Left renal pelvis (tissue), 4 donors: ENCODE data around the gene REPIN1. TPM values are rescaled to one million over a fixed set of nuclear protein-coding genes. Genes with fewer than 3 reads are reported as not detected.

Experiments used
- DNase-seq, 4 donors: peaks; one replicate each; pipeline ENCODE4 v3.0.0-alpha.2; 2013; ENCODE audit warnings: low read depth in 4 of 4, low spot score in 3 of 4
- polyA plus RNA-seq, 4 donors: library from polyadenylated mRNA; unstranded; fragments of 120-200 nt; gene quantifications; one replicate each; pipeline ENCODE4 v1.2.1, GENCODE V29; 2013; ENCODE audit not compliant: insufficient read length in 4 of 4

REPIN1 gene
- polyA plus RNA-seq, 4 donors: 51.4 to 112 (median 83.8) TPM

DNA sequence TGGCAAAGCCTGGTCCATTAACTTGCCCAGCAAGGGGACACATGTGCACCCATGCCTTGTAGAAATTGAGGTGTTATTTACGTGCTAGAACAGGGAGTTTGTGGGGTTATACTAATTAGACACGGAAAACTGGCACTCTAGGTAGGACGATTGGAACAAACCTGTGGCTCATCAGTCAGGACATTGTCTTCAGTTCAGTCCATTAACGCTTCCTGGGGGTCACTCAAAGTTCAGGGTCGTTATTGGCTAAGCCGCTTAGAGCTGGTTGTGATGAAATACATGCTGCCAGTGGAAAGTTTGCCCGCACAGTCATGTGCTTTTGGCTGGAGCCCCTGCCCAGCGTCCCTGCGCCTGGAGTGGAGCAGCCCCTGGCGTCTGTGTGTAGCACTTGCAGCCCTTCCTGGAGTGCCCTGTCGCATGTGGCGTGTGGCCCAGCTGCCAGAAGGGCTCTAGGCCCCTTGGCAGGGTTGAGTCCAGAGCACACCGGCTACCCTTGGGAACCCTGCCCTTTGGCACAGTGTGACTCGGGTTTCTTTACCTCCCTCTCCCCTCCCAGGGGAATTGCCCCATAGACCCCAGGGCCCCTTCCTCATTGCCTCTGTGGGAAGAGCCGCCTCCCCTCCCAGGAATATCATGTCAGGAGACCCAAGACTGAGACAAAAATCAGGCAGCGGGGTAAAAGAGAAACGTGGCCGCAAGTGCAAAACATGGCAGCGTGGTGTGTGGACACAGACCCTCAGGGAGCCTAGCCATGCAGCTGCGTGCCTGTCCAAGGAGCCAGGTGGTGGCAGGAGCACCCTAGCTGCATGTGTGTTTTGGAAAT, 20.3 kb downstream of the REPIN1 start:
- no peak for DNase-seq

DNA sequence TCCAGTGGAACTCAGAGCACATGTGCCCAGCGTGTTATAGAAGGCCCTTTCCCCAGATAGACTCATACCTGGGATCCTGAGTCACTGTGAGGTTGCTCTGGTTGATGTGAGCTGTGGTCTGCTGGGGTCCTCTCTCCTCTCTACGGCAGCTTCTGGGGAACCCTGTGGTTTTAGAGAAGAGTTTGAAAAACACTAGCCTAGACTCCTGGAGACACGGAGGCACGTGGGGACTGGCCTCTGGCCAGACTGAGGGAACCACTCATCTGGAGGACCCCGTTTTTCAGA, 20.9 kb downstream of the REPIN1 start:
- no peak for DNase-seq

DNA sequence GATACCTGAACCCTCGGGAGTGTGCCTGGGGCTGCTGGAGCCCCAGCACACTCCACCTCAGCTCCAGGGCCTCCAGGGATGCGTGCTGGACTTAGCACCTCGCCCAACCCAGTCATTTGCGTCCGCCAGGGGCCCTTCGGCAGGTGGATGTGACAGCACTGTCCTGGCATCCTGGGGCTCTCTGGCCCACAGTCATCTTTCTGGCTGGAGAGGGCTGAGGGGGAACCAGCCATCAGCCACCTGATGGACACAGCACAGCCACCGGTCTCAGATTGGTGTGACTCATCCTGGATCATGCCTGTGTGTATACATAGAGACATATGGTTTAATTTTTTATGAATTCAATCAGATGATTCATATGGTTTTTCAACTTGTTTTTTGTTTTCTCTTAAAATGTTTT, 21.6 kb downstream of the REPIN1 start:
- DNase-seq: no peak

DNA sequence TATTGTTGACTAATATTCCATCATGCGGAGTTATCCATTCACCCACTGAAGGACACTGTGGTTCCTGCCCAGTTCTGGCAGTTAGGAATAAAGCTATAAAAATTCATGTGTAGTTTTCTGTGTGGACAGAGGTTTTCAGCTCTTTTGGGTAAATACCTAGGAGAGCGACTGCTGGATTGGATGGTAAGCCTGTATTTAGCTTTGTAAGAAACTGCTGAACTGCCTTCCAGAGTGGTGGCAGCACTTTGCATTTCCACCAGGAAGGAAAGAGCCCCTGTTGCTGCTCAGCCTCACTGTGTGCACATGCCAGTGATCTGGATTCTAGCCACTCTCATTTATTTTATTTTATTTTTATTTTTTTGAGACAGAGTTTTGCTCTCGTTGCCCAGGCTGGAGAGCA, 24.7 kb downstream of the REPIN1 start:
- DNase-seq: no peak

DNA sequence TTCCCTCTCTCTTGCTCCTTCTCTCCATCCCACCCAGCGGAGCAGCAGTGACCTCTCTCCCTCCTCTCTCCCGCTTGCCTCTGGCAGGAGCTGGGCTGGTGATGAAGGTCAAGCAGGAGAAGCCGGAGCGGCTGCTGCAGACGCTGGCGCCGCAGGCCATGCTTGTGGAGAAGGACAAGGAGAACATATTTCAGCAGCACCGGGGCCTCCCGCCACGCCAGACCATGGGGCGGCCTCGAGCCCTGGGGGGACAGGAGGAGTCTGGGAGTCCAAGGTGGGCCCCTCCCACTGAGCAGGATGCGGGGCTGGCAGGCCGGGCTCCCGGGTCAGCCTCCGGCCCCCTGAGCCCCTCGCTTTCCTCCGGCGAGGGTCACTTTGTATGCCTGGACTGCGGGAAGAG, 27.8 kb downstream of the REPIN1 start:
- DNase-seq: no peak

DNA sequence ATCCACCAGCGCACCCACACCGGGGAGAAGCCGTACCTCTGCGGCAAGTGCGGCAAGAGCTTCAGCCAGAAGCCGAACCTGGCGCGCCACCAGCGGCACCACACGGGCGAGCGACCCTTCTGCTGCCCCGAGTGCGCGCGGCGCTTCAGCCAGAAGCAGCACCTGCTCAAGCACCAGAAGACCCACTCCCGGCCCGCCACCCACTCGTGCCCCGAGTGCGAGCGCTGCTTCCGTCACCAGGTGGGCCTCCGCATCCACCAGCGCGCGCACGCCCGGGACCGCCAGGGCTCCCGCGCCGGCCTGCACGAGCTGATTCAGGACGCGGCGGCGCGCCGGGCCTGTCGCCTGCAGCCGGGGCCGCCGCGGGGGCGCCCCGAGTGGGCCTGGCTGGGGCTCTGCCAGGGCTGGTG, 28.2 kb downstream of the REPIN1 start:
- DNase-seq: no peak

DNA sequence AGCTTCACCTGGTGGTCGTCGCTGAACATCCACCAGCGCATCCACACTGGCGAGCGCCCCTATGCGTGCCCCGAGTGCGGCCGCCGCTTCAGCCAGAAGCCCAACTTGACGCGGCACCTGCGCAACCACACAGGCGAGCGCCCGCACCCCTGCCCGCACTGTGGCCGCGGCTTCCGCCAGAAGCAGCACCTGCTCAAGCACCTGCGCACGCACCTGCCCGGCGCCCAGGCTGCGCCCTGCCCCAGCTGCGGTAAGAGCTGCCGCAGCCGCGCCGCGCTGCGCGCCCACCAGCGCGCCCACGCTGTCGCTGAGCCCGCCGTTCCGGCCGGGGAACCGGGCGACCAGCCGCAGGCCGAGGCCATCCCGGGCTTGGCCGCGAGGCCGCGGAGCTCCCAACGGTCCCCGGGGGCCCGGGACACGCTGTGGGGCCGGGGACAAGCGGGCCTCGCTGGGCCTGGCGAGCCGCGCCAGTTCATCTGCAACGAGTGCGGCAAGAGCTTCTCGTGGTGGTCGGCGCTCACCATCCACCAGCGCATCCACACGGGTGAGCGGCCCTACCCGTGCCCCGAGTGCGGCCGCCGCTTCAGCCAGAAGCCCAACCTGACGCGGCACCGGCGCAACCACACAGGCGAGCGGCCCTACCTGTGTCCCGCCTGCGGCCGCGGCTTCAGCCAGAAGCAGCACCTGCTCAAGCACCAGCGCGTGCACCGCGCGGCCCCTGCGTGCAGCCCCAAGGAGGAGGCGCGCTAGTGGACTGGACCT, 28.9 kb downstream of the REPIN1 start:
- no peak for DNase-seq

DNA sequence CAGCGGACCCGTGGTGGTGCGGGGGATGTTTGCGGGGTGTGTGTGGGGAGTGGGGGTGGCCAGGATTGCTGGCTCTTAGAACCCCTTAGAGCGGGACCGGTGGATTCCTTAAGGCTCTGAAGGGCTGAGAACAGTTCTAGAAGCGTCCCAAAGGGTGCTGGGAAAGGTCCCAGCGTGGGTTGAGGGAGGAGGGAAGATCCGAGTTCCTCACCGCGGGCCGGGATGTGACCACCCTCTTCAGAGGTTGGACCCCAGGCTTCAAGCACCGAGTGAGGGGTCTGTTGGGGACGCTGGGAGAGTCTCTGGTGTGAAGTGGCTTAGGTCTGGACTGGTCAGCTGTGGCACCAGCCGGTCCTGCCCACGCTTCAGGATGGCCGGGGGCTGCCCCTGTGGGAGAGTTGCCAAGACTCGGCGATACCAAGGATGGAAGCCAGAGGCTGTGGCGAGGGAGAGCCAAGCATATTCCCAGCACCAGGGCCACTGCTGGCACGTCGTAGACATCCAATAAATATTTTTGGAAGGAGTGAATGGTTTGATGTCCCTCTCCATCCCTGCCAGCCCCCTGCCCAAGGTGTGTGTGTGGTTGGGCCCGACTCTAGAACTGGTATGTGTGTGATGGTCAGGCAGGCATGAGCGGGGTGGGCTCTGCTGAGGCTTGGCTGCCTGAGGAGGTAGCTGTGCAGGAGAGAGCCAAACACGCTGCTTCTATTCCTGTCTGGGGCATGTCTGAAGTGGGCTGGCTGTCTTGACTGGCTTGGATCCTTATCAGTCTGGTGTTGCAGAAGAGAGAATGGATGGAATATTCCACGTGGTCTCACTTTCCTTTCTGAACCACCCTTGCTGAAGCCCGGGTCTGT, 29.7 kb downstream of the REPIN1 start:
- no peak for DNase-seq

DNA sequence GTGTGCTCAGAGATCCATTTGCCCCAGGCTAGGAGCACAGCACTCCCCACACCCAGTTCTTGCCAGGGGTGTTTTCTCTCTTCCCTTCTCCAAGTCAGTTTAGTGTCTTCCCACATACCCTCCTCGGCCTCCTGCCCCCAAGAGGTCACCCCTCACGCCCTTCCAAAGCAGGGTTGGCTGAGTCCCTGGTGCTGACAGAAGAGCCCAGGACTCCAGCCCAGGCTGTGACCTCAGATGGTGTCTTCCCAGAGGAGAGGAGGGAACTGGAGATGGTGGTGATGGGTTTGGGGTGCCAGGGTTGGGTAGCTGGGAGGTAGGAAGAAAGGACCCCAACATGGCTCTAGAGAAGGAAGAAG, 30.3 kb downstream of the REPIN1 start:
- DNase-seq: no peak

DNA sequence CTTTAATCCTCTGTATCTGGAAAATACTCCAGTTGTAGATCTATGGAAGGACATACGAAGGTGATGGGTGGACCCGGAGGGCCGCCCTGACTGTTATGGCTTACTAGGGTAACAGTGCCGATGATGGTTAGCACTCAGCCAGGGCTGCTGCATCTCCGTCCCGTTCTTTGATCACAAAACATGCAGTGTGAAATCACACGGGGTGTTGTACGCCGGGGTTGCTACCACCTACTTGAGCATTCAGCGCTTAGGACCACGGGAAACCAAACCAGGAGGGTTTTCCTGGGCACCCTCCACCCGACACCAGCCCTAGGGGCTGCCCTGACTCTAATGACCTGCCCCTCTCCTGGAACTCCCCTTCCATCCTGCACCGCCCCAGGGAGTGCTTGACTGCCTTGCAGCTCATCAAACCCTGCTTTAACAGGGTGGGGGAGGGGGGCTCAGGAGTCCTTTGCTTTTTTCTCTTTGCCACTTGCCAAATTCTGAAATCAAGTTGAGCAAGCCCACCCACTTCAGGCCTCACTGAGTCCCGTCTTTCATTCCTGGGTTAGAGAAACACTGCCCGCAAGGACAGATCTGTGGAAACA, 30.9 kb downstream of the REPIN1 start:
- no peak for DNase-seq

DNA sequence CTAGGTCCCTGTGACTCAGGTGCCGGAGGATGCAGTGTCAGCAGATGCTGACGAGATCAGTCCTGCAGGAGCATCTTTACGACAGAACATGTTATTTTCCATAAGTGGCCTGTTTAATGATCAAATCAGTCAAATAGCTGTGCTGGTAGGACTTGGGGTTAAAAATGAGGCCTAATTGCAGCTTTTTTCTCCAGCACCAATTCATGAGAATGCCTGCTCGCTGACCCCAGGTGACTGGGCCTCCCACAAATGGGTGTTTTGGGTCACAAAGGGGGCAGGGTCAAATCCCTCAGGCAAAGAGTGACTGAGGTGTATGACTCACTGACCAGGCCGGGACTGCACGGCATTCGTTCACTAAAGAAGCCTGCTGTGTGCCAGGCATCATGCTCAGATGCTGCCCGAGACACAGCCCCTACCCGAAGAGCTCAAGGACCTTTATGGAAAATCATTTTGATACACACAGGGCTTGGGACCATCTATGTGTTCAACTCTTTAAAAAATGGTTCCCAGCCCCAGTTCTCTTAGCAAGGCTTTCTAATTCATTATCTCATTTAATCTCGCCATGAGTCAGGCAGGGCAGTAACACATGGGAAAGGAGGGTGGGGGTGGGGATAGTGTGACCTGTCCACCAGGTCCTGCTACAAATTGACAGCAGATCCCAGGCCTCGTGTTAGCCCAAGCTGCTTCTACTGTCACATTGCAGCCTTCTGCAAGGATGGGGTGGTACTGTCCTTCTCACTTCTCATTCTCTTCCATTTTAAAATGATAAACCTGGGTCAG, 31.6 kb downstream of the REPIN1 start:
- DNase-seq: no peak

DNA sequence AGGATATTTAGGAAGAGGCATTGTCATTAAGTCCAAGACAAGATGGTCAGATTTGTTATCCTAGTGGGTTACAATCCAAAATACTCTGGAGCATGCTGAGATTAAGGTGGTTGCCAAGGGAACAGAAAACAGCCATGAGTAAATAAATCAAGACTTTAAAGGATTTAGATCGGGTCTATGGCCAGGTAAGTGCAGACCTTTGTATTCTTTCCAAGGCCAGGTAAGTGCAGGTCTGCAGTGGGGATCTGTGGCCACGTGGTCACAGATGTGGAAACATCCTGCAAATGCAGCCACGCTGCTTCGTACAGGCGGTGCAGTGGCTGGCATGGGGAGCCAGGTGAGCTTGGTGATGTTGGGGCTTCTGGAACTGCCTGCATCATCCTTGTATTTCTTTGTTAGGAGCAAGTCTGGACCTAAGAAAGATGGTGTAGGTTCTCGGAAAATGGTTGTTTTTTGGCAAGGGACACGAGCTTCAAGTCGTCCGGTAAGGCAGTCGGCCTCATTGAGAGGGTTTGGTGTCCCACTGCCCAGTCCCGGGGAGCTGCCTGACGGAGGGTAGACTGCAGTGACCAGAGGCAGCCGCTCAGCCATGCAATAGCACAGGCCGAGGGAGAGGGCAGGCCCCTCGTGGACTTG, 32.3 kb downstream of the REPIN1 start:
- DNase-seq: no peak

DNA sequence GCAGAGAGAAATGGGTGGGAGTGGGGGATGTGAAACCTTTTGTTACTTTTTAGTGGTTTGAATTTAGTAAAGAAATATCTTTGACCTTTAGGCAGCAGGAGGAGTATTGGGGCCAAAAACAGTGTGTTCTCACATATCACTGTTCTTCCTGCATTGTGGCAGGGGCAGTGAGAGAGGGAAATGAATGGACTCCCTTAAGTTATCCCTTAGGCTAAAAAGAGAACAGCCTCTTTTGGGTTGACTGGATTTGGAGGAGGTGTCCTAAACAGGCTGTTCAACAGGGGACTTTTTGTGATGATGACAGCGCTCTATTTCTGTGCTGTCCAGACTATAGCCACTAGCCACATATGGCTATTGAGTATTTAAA, 32.8 kb downstream of the REPIN1 start:
- DNase-seq: no peak

DNA sequence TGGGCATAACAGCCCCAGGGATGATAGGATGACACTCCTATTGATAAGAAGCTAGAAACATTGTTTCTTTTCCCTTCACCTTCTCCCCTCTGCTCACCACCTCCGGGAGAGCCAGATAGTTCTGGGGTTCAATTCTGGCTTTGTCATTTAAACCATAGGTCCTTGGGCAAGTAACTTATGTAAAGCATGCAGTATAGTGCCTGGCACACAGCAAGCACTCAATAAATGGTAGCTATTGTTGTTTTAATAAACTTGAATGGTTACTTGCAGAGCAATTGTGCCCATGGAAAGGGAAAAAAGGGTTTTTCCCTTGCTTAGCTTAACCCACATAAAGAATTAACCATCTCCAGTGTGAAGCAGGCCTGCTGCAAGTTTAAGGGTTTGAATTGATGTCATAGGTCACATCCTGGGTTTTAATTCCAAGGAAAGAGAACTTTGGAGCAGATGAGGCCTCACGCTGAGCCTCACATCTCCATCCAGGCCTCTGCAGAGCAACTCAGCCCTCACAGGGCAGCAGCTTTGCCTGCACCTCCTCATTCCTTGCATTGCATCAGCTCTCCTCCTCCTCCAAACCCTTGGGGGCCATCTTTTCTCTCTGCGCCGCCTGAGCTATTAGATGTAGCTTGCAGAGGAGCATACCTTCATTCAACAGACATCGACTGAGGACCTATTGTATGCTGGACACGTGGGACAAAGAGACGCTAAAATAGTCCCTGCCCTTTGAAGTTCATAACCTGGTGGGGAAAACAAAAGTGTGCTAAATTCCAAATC, 33.4 kb downstream of the REPIN1 start:
- DNase-seq: no peak

DNA sequence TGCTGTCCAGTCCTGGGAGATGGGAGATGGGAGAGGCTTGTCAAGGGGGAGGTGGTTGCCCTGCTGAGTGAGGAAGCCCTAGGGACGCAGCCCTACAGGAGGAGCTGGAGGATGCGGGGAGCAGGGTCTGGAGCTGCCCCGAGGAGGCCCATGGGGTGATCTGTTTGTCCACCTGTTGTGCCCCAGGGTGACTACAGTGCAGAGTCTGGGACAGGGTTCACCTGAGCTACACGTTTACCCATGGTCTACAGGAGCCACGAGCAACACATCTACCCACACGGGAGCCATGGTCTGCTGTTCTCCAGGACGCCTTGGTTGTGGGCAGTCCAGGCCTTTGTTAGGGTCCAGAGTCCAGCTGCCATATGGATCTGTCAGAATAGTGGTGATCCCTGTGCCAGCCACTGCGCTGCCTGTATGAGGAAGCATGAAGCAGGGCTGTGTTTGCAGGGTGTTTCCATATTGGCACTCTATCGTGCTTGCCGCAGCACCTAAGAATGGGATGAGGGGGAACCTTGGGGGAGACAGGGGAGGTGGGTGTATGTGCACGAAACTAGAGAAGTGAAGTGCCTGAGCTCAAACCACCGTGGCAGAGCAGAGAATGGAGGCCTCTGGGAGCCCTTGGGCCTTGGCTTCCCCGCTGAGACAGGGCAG, 34.2 kb downstream of the REPIN1 start:
- DNase-seq: no peak

DNA sequence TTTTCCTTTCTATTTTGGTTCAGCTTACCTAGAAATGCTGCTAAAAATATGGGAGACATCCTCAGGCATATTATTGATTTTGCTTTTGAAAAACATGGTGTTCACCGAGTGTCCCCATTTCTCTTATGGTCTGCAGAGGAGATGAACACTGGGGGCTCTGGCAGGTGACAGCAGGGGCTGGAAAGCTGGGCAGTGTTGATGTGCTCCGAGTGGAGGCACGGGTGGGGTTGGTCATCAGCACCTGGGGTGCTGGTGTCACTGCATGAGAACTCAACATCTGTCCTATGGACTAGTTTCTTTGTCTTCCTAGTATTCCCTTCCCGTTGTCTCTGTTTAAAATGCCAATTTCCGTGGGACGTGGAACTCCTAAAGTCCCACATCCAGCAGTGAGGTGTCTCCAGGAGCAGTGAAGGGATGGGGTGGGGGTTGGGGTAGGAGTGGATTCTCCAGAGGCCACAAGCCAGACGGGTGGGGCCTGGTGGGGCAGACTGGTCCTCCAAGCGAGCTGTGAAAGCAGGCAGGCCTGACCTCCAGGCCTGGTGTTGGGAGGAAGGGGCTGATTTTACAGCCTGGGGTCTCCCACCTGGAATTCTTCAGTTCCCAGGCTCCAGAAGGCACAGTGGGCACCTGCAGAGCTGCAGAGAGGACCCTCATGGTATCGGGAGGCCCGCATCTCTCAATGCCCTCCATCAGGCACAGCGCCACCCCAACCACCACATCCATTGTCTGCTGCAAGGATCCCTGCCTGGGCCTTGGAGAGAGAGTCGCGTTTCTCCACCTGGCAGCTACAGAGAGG, 35.0 kb downstream of the REPIN1 start:
- no peak for DNase-seq

DNA sequence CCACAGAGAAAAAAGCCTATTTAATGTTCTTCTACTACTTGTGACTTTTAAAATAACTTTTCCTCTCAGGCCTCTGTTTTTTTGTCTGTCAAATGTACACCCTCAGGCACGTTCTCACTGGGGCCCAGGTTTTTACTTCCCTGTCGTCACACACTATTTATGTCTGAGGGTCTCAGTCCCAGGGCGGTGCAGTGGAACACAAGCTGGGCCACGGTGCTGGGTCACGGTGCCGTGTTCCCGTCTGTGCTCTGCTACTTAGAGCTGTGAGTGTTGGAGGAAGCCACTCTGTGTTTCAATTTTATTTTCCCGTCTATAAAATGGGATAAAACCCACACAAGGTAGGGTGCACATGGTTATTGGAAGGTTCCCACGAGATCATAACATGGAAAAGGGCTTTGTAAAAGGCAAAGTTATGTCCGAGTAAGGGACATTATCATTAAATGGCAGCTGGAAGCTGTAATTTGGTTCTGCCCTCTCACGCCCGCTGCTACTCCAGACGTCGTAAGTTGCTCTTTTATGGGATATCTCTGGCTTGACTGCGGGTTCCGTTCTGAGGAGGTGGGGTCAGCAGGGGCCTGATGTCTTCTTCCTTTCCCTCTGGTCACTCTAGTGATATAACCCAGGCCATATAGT, 35.7 kb downstream of the REPIN1 start:
- no peak for DNase-seq
